ENCODE measurements around the gene JPH2. TPM values are rescaled to one million over a fixed set of nuclear protein-coding genes. Genes with fewer than 3 reads are reported as not detected.

The JPH2 gene
- total and polyA plus RNA-seq, 2 experiments from 2014 or later: 0.16 to 1.1 TPM

- TF ChIP-seq ZNF462 (CRISPR knock-in tag; IDR thresholded peaks at IDR 0.05) (no peak), JUNB (IDR thresholded peaks at IDR 0.05; ENCODE audit: unreplicated experiment) (no peak), EZH2phosphoT487 (IDR thresholded peaks at IDR 0.05; ENCODE audit: unreplicated experiment) (no peak)
Measured at GRCh38 chr20:44208165-44208564, 21.2 kb upstream of the JPH2 start (continued).

DNA sequence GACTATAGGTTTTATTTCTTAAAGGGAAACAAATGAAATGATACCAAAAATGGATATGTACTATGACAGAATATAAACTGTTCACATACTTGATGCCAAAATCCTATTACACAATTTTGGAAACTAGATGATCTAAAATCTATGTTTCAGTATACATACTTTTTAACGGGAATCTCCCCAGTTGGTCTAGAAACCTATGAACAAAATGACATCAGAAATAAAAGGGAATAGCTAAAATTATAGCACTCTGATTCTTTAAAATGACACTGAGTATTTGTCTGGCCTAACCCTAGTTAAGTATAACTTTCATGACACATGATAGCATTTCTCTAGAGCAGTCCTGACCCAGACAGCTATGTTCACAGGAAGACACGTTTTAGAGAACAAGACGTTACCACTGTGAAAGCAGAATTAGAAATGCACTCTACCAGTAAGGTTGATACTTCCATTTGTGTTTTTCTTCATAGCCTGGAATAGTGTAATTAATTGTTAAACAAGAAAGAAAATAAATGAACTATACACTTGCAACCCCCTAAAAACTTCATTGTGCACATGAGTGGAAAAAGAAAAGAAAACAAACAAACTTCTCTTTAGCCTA, 20.2 kb upstream of the JPH2 start:
- ATAC-seq (no peak), DNase-seq (ENCODE audit: low spot score) (no peak)
- Histone ChIP-seq H3K4me1 (ENCODE audit: insufficient read depth) (peaks cover 15% of the 10 kb centered on the region), H3K79me2 (replicated peaks; ENCODE audit: insufficient read depth) (peaks cover 84% of the 10 kb centered on the region), H3K4me2 (no peak overlapping the region), H3K9me2 (ENCODE audit: insufficient read depth) (no peaks in the 10 kb centered on the region), H3F3A (replicated peaks; ENCODE audit: low read depth) (no peaks in the 10 kb centered on the region), H4K20me1 (replicated peaks; ENCODE audit: insufficient read depth) (peaks cover 26% of the 10 kb centered on the region), H3K36me3 (ENCODE audit: insufficient read depth) (peaks cover 19% of the 10 kb centered on the region), H2AFZ (no peak overlapping the region), H3K27me3 (ENCODE audit: insufficient read depth) (no peaks in the 10 kb centered on the region), H3K4me3 (no peak overlapping the region), H3K27ac (ENCODE audit: low read depth) (no peak overlapping the region)
- peaks cover 10% of the 10 kb centered on the region for H3K27me3 Mint-ChIP-seq (ENCODE audit: insufficient read depth, low read depth, poor library complexity)
- H3K4me1 Mint-ChIP-seq: peaks cover 23% of the 10 kb centered on the region; the same call in 2 of the 3 replicates
- H3K36me3 Mint-ChIP-seq (ENCODE audit: low read depth): peaks cover 25% of the 10 kb centered on the region
- peak overlapping the region; percentile 46; the same call in 1 of the 2 replicates for H3K27ac Mint-ChIP-seq
- H3K4me3 Mint-ChIP-seq: no peak overlapping the region
- H3K9me3 Mint-ChIP-seq: no peaks in the 10 kb centered on the region; the same call in 2 of the 3 replicates
- TF ChIP-seq NANOG (IDR thresholded peaks at IDR 0.05; ENCODE audit: borderline replicate concordance) (no peak), ZNF114 (CRISPR knock-in tag; IDR thresholded peaks at IDR 0.05) (no peak), ZNF462 (CRISPR knock-in tag; IDR thresholded peaks at IDR 0.05) (no peak), CREB1 (CRISPR knock-in tag; IDR thresholded peaks at IDR 0.05; ENCODE audit: low read depth) (no peak), JUNB (IDR thresholded peaks at IDR 0.05; ENCODE audit: unreplicated experiment) (no peak), POLR2AphosphoS5 (IDR thresholded peaks at IDR 0.05; ENCODE audit: low read depth) (no peak)
- TF ChIP-seq, protein P1, sequence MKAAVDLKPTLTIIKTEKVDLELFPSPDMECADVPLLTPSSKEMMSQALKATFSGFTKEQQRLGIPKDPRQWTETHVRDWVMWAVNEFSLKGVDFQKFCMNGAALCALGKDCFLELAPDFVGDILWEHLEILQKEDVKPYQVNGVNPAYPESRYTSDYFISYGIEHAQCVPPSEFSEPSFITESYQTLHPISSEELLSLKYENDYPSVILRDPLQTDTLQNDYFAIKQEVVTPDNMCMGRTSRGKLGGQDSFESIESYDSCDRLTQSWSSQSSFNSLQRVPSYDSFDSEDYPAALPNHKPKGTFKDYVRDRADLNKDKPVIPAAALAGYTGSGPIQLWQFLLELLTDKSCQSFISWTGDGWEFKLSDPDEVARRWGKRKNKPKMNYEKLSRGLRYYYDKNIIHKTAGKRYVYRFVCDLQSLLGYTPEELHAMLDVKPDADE (IDR thresholded peaks at IDR 0.05): no peak

Measured in GM23338 (cell line).